Stimulated activated CD8-positive, alpha-beta memory T cell treated with anti-CD3 and anti-CD28 coated beads, Interleukin-15, amount 100 ng/mL, for 24 hours (primary cell): ENCODE data around the gene WBP1L.
A peak's percentile ranks its signal among the peaks of the same experiment; 100 is the strongest.
"Not testable (repeated sequence)": the region's sequence is repeated elsewhere in the genome, so short reads cannot be mapped to it uniquely, and the experiment has no call there.

ENCODE experiments used
- DNase-seq: peaks from one replicate; pipeline ENCODE4 v3.0.0-alpha.2; 2020; ENCODE audit warnings: low read depth

Gene WBP1L

DNA sequence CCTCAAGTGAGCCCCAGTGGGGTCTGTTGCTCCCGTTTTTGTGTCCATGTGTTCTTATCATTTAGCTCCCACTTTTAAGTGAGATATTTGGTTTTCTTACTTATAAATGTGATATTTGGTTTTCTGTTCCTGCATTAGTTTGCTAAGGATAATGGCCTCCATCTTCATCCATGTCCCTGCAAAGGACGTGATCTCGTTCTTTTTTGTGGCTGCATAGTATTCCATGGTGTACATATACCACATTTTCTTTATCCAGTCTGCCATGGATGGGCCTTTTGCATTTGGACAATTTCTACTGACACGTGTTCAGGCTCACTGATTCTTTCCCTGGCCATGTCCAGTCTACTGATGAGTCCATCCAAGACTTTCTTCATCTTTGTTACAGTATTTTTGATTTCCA, 19.8 kb upstream of the WBP1L start:
- DNase-seq = no peak

DNA sequence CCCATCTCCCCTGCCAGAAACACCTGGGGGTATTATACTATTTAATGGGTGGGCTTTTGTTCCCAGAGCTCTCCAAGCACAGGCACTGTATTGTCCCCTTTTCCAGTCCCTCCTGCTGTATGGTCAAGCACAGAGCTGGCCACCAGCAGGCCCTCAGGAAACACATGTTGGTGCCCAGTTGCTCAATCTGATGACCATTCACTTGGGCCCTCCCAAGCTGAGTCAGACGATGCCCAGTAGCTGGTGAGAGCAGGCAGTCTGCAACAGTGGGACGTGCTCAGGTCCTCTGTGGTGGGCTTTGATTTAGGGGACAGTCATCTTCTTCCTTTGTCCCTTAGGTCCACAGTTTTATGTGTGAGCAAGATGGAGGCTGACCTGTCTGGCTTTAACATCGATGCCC, 17.5 kb upstream of the WBP1L start:
- no peak for DNase-seq

- DNase-seq = no peak
Observed at GRCh38 chr10:102727037-102727818, 16.5 kb upstream of the WBP1L start.

GRCh38 chr10:102729029-102730026, 14.4 kb upstream of the WBP1L start:
- DNase-seq = peak; percentile 18

- DNase-seq = no peak
Observed at GRCh38 chr10:102731222-102731800, 12.4 kb upstream of the WBP1L start.

- DNase-seq = no peak
Observed at GRCh38 chr10:102732661-102733060, 11.1 kb upstream of the WBP1L start.

GRCh38 chr10:102735065-102735562, 8.6 kb upstream of the WBP1L start:
- no peak for DNase-seq

- DNase-seq = no peak
Observed at GRCh38 chr10:102738692-102739121, 5.0 kb upstream of the WBP1L start.

DNA sequence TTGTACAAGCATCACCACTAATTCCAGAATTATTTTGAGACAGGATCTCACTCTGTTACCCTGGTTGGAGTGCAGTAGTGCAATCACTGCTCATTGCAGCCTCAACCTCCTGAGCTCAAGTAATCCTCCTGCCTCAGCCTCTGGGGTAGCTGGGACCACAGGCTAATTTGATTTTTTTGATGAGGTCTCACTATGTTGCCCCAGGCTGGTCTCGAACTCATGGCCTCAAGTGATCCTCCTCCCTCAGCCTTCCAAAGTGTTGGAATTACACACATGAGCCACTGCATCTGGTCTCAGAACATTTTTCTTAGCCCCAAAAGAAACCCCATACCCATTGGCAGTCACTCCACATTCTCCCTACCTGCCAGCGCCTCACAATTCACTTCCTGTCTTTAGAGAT, 3.5 kb upstream of the WBP1L start:
- no peak for DNase-seq

DNA sequence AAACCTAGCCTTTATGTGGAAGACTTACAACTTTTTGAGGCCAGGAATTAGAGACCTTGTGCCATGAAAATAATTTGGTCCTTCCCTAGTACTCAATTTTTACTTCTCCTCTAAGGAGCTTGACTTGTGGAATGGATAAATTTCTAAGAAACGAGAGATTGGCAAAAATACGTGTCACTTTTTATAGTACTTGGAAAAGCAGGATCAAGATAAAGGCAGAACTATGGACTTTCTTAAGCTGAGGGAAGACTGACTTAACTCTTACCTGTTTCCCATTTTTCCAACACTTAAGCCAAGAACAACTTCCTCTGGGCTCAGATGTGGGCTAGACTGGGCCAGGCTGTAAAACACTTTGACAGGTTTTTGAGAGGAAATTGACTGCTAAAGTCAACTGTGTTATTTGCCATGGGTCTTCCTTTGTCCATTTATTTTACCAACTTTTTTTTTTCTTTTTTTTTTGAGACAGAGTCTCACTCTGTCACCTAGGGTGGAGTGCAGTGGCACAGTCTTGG, 2.0 kb upstream of the WBP1L start:
- DNase-seq = no peak

DNA sequence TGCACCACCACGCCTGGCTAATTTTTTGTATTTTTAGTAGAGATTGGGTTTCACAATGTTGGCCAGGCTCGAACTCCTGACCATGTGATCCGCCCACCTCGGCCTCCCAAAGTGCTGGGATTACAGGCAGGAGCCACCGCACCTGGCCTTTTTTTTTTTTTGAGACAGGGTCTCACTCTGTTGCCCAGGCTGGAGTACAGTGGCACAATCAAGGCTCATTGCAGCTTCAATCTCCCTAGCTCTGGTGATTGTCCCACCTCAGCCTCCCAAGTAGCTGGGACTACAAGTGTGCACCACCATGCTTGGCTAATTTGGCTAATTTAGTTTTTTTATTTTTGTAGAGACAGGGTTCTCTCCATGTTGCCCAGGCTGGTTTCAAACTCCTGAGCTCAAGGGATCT, 1.4 kb upstream of the WBP1L start:
- DNase-seq = not testable (repeated sequence)

GRCh38 chr10:102743078-102743587, 615 bp upstream of the WBP1L start:
- DNase-seq = no peak

- no peak for DNase-seq
Observed at GRCh38 chr10:102744374-102745051, 765 bp downstream of the WBP1L start.

DNA sequence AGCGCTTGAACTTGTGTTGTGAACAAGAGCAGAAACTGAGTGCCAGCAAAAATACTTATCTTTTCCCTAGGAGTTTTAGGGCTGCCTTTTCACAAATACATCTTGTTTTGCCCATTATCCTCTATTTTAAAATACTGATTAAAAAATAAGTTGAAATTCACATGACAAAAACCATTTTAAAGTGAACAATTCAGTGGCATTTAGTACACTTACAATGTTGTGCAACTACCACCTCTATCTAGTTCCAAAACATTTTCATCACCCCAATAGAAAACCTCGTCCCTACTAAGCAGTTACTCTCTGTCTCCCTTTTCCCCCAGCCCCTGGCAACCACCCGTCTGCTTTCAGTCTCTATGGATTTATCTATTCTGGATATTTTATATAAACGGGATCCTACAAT, 1.4 kb downstream of the WBP1L start:
- no peak for DNase-seq

DNA sequence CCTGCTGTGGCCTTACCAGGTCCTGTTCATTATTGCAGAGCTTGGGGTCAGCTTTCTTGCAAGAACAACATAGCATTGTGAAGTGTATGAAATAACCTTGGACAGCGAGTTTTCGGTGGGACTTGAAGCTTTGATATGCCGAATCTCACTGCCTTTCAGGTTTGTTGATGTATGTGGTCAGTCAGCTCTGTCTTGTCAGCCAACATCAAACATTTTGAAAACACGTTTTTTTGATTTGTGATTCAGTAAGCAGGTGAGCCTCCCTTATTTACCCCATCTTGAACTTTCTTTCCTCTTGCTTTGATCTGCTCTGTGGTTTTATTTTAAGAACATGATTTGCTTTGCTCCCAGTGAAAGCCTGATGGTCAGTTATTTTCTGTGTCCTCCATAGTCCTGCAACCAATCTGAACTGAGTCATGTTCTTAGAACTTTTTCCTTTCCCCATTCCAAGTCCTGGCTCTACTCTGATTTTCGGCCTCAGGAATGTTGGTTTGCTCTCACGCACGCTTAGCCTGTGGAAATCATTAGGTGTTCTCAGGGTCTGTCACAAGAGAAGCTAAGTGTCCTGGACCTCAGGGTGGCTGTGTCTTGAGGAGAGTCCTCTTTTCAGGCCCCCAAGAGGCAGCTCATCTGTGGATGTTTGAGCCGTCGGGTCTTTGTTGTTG, 8.7 kb downstream of the WBP1L start:
- no peak for DNase-seq

DNA sequence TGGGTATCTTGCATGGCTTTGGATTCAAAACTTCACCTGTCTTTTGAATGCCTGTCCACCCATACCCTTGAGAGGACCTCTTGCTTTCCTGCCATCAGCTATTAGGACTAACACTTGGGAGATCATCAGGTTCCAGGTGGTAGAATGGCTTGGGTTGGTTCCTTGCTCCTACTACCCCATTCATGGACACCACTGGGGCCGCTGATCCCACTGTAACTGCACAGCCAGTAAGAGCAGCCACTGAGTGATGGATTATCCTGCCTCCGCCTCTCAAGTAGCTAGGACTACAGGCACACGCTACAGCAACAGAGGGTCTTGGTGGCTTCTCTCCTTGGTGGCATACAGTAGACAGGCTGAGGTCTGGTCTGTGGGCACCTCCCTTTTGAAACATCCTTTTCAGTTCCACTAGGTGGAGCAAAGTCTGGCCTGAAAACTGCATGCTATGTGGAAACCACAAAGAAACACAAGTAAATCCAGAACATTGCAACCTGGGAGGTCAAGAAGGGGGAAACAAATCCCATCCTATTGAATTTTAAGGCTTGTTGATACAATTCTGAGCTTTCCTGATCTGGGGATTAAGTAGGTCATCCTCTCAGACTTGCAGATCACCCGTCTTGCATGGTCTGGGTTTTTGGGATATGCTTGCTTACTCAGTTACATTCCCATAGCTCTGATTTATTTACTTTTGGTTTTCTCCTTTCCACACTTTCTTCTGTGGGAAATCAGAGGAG, 9.4 kb downstream of the WBP1L start:
- no peak for DNase-seq

DNA sequence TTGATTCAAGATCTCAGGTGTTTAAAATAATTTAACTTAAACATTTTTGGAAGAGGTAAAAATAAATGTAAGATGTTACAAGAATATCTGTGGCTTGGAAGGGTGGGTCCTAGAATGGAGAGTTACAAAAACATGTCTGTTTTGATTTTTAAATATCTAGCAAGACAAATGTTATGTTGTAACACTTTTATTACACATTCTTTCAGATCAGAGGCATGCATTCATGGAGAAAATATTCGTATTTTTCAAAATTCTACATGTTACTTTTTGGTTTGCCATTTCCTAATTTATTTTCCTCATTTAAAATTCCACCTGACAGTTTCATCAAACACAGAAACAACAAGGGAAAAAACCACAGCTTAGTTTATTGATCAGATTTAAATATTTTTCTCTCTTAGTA, 10.0 kb downstream of the WBP1L start:
- no peak for DNase-seq

- DNase-seq = no peak
Observed at GRCh38 chr10:102757323-102757722, 13.6 kb downstream of the WBP1L start.

GRCh38 chr10:102758240-102758932, 14.6 kb downstream of the WBP1L start:
- no peak for DNase-seq

GRCh38 chr10:102758933-102759262, 15.2 kb downstream of the WBP1L start:
- not testable (repeated sequence) for DNase-seq
